Spleen (tissue), 11 donors: ENCODE results near the gene ARSG. TPM values are rescaled to one million over a fixed set of nuclear protein-coding genes. Genes with fewer than 3 reads are reported as not detected.

Experiments
- DNase-seq: peaks from one replicate; pipeline ENCODE4 v3.0.0-alpha.2; 2020
- H3K27ac ChIP-seq, 8 donors: fragments of 200-600 bp; sonication (generic) in 7 of 8; 1 replicate in 4 of 8; 2 replicates in 4 of 8; pipeline versions ENCODE4 v1.5.0 to v1.8.0; 2016 to 2021; ENCODE audit warnings: inconsistent platforms in 4 of 8, mild to moderate bottlenecking in 4 of 8, moderate library complexity in 1 of 8
- H3K27me3 ChIP-seq, 7 donors: fragments of 200-600 bp; sonication (generic) in 6 of 7; replicated peaks in 1 of 7; 1 replicate in 4 of 7; 2 replicates in 3 of 7; pipeline versions ENCODE4 v1.5.0 to v1.8.0; 2016 to 2021; ENCODE audit warnings: inconsistent platforms in 3 of 7, mild to moderate bottlenecking in 1 of 7
- H3K36me3 ChIP-seq, 6 donors: fragments of 200-600 bp; sonication (generic) in 5 of 6; 1 replicate in 4 of 6; 2 replicates in 2 of 6; pipeline versions ENCODE4 v1.5.0 to v1.8.0; 2016 to 2021; ENCODE audit warnings: inconsistent platforms in 2 of 6
- H3K4me1 ChIP-seq, 6 donors: fragments of 200-600 bp; sonication (generic) in 5 of 6; 1 replicate in 3 of 6; 2 replicates in 3 of 6; pipeline versions ENCODE4 v1.5.0 to v1.8.0; 2016 to 2021; ENCODE audit warnings: inconsistent platforms in 3 of 6
- H3K4me3 ChIP-seq, 8 donors: fragments of 200-600 bp; sonication (generic) in 7 of 8; 1 replicate in 4 of 8; 2 replicates in 4 of 8; pipeline versions ENCODE4 v1.5.0 to v1.8.0; 2016 to 2021; ENCODE audit warnings: inconsistent platforms in 4 of 8, mild to moderate bottlenecking in 4 of 8, moderate library complexity in 2 of 8
- H3K9me3 ChIP-seq, 8 donors: fragments of 200-600 bp; sonication (generic) in 7 of 8; 1 replicate in 4 of 8; 2 replicates in 4 of 8; pipeline versions ENCODE4 v1.5.0 to v1.8.0; 2016 to 2021; ENCODE audit warnings: inconsistent platforms in 4 of 8
- CTCF ChIP-seq, 11 experiments: fragments of 200-600 bp in 7 of 11; fragments of 450-650 bp in 4 of 11; sonication (generic) in 4 of 11; IDR thresholded peaks in 8 of 11; conservative IDR thresholded peaks in 3 of 11; 1 replicate in 7 of 11; 2 replicates in 4 of 11; pipeline versions ENCODE4 v1.4.0 to v1.8.0; 2016 to 2021; ENCODE audit warnings: antibody characterized with exemption in 11 of 11, inconsistent platforms in 4 of 11, mild to moderate bottlenecking in 1 of 11
- POLR2A ChIP-seq, 3 donors: fragments of 450-650 bp; IDR thresholded peaks; one replicate each; pipeline ENCODE4 v1.5.1; 2017; ENCODE audit warnings: antibody characterized with exemption in 3 of 3, mild to moderate bottlenecking in 1 of 3
- POLR2AphosphoS5 ChIP-seq, 3 donors: sonication (generic); formaldehyde crosslinking; IDR thresholded peaks; one replicate each; pipeline ENCODE4 v1.5.1; 2017; ENCODE audit warnings: antibody characterized with exemption in 3 of 3
- WGBS, 5 donors: extraction: QIAGEN DNeasy Blood & Tissue Kit in 3 of 5; methylation state at CpG; one replicate each; pipeline versions ENCODE4 v1.1.5 to v1.1.7; 2013 to 2018; 5-methylcytosine and 5-hydroxymethylcytosine counted together
- intact Hi-C: fragments of 100-400 bp; cut with DNase I; formaldehyde crosslinking; loops from one replicate; pipeline ENCODE4 v1.15.0; 2023; ENCODE audit warnings: low total_unique reads
- polyA plus RNA-seq, 3 donors: library from polyadenylated mRNA; stranded (reverse); fragments of 200-250 nt; gene quantifications; one replicate each; pipeline ENCODE4 v1.2.1, GENCODE V29; 2013
- total RNA-seq, 7 donors: library from RNA; depleted of rRNA in 3 of 7; stranded (reverse); fragments of >200 nt in 3 of 7; fragmentation: NEBNext Ultra II Directional in 4 of 7; extraction: Animal tissue kit (Norgen Biotek cat#: 25700) in 4 of 7; gene quantifications; one replicate each; pipeline versions ENCODE4 v1.1.0 to v1.2.1, GENCODE V29; 2016 to 2021
- donor health status: healthy with polysubstance abuse.
- donor health status: DM: no; HTN: no; CAD: no; lungs with moderate emphysema.
- donor health status: DM: no; HTN: no; CAD: no.
- donor health status: Bipolar disorder and iron deficiency.
- donor health status: healthy.
- donor health status: DM: no; HTN: no; CAD: no.
- donor health status: DM: yes; HTN: yes; CAD: no.

ARSG gene
- total and polyA plus RNA-seq, 10 donors, result 1.5 to 24.3 (median 14.2) TPM

GRCh38 chr17:68296217-68297191 is 5.2 kb downstream of the ARSG start:
- peak; percentile 80 for DNase-seq
- intact Hi-C loops, result loop anchor here (10.0 kb wide), 1 partner anchor 48 kb away; no protein-coding TSS in a partner anchor
- peak overlapping the region in 2 of 8 donors; percentile 10 to 41 for H3K4me3 ChIP-seq
- peak overlapping the region; percentile 38 to 90 (median 84) for H3K27ac ChIP-seq
- H3K4me1 ChIP-seq, result peaks cover 0 to 76% (median 44%) of the 10 kb centered on the region in 6 donors
- peaks cover 0 to 14% (median 0%) of the 10 kb centered on the region in 7 donors for H3K27me3 ChIP-seq
- no peak for TF ChIP-seq POLR2A (IDR thresholded peaks at IDR 0.05)
- TF ChIP-seq POLR2AphosphoS5 (IDR thresholded peaks at IDR 0.05), result peak in 1 of 3 donors; percentile 80
- TF ChIP-seq CTCF (IDR thresholded peaks at IDR 0.05 in 8 of 11, conservative IDR thresholded peaks at IDR 0.05 in 3 of 11), result no peak
- no peaks in the 10 kb centered on the region for H3K36me3 ChIP-seq
- 66 to 78% (median 70%) methylated on average over 18 of the region's 18 CpGs for WGBS, 5 donors
- H3K9me3 ChIP-seq, result no peaks in the 10 kb centered on the region

- 56 to 77% (median 66%) methylated on average over 4 of the region's 4 CpGs for WGBS, 5 donors
- intact Hi-C loops, result loop anchor here (10.0 kb wide), 1 partner anchor 48 kb away; no protein-coding TSS in a partner anchor
Observed at GRCh38 chr17:68297195-68297594, 5.9 kb downstream of the ARSG start.

GRCh38 chr17:68298601-68299000 is 7.3 kb downstream of the ARSG start:
- intact Hi-C loops, result loop anchor here (10.0 kb wide), 1 partner anchor 46 kb away; no protein-coding TSS in a partner anchor
- peak overlapping the region in 2 of 8 donors; percentile 84 for H3K27ac ChIP-seq
- TF ChIP-seq CTCF (IDR thresholded peaks at IDR 0.05 in 8 of 11, conservative IDR thresholded peaks at IDR 0.05 in 3 of 11), result no peak
- no peak for TF ChIP-seq POLR2A (IDR thresholded peaks at IDR 0.05)
- TF ChIP-seq POLR2AphosphoS5 (IDR thresholded peaks at IDR 0.05), result no peak

More at GRCh38 chr17:68297195-68297594, 5.9 kb downstream of the ARSG start:
- H3K4me1 ChIP-seq, result peaks cover 0 to 78% (median 43%) of the 10 kb centered on the region in 6 donors
- DNase-seq, result no peak
- peaks cover 0 to 8% (median 0%) of the 10 kb centered on the region in 7 donors for H3K27me3 ChIP-seq
- H3K4me3 ChIP-seq, result peak overlapping the region in 2 of 8 donors; percentile 10 to 41
- no peaks in the 10 kb centered on the region for H3K36me3 ChIP-seq
- no peak for TF ChIP-seq CTCF (IDR thresholded peaks at IDR 0.05 in 8 of 11, conservative IDR thresholded peaks at IDR 0.05 in 3 of 11)
- TF ChIP-seq POLR2A (IDR thresholded peaks at IDR 0.05), result no peak
- TF ChIP-seq POLR2AphosphoS5 (IDR thresholded peaks at IDR 0.05), result no peak
- no peaks in the 10 kb centered on the region for H3K9me3 ChIP-seq
- H3K27ac ChIP-seq, result peak overlapping the region; percentile 38 to 90 (median 84)

GRCh38 chr17:68299817-68300216 is 8.5 kb downstream of the ARSG start:
- 97 to 100% (median 99%) methylated on average over 3 of the region's 3 CpGs for WGBS, 5 donors
- Histone ChIP-seq H3K27me3 (peaks cover 0 to 4% (median 0%) of the 10 kb centered on the region in 7 donors), H3K4me1 (peaks cover 0 to 56% (median 26%) of the 10 kb centered on the region in 6 donors), H3K9me3 (no peaks in the 10 kb centered on the region), H3K27ac (no peak overlapping the region), H3K4me3 (no peak overlapping the region), H3K36me3 (no peaks in the 10 kb centered on the region)
- no peak for TF ChIP-seq POLR2AphosphoS5 (IDR thresholded peaks at IDR 0.05)
- no peak for TF ChIP-seq CTCF (IDR thresholded peaks at IDR 0.05 in 8 of 11, conservative IDR thresholded peaks at IDR 0.05 in 3 of 11)
- no peak for TF ChIP-seq POLR2A (IDR thresholded peaks at IDR 0.05)
- DNase-seq, result no peak
- intact Hi-C loops, result loop anchor here (10.0 kb wide), 1 partner anchor 45 kb away; no protein-coding TSS in a partner anchor

More at GRCh38 chr17:68298601-68299000, 7.3 kb downstream of the ARSG start:
- peaks cover 0 to 4% (median 0%) of the 10 kb centered on the region in 7 donors for H3K27me3 ChIP-seq
- H3K36me3 ChIP-seq, result no peaks in the 10 kb centered on the region
- no peak for DNase-seq
- H3K9me3 ChIP-seq, result no peaks in the 10 kb centered on the region
- H3K4me3 ChIP-seq, result no peak overlapping the region
- peaks cover 0 to 67% (median 30%) of the 10 kb centered on the region in 6 donors for H3K4me1 ChIP-seq
